ENCODE data around the gene FCAMR. TPM values are rescaled to one million over a fixed set of nuclear protein-coding genes. Genes with fewer than 3 reads are reported as not detected.
"Not testable (repeated sequence)": the region's sequence is repeated elsewhere in the genome, so short reads cannot be mapped to it uniquely, and the experiment has no call there.

FCAMR gene
- total RNA-seq, 2 donors from 2014 or later = not detected

DNA sequence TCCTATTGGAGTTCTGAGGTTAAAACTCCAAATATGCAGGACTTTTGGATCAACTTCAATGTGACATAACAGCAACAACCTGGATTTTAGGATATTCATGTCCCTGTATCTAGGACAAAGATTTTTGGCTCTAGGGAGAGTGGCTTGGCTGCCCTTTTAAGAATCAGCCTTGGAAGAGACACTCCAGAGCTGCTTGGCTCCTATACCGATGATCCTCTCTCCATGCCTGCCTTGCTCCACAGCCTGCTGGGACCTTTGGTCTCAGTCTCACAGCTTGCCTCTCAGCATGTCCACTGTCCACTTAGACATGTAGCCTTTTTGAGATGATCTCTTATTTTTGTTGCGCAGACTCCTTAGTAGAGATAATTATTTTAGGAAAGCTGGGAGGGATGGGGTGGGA is 44.0 kb downstream of the FCAMR start:
- no peak for ATAC-seq
- H3K9me3 Mint-ChIP-seq = no peaks in the 10 kb centered on the region
- H3K27ac Mint-ChIP-seq = no peak overlapping the region
- no peak for DNase-seq (ENCODE audit: low spot score in 2 of 2)
- no peaks in the 10 kb centered on the region for H3K36me3 Mint-ChIP-seq

DNA sequence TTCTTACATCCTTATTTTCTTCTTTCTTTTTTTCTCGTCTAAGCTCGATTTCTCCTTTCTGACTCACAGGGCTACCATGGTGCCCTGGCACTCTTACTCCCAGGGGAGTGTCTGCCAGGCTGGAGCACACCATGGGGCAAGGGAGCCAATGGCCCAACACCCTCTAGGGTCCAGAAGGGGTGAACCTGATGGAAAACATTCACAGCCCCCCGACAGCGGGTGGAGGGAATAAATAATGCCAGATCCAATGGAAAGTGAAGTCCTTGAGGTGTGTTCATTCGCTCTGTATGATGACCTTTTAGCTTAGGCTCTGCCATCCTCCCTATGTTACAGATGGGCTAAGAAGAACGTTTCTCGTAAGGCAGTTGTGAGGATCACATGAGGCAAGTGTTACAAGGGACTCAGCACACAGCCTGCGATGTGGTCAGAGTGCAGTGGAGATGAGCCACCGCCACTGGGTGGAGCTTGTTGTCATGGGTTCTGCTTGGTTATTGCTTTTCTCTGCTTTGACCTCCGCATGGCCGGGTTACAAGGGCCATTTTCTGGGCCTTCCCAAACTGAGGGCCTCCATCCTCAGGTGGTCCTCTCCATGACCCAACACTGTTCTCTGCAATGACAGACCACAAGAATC is 45.0 kb downstream of the FCAMR start:
- Mint-ChIP-seq H3K27ac (no peak overlapping the region), H3K9me3 (no peaks in the 10 kb centered on the region), H3K36me3 (peaks cover 5 to 9% of the 10 kb centered on the region in 2 donors)
- peak; percentile 57 to 64 for DNase-seq (ENCODE audit: low spot score in 2 of 2)
- peak; percentile 61 to 71 for ATAC-seq

DNA sequence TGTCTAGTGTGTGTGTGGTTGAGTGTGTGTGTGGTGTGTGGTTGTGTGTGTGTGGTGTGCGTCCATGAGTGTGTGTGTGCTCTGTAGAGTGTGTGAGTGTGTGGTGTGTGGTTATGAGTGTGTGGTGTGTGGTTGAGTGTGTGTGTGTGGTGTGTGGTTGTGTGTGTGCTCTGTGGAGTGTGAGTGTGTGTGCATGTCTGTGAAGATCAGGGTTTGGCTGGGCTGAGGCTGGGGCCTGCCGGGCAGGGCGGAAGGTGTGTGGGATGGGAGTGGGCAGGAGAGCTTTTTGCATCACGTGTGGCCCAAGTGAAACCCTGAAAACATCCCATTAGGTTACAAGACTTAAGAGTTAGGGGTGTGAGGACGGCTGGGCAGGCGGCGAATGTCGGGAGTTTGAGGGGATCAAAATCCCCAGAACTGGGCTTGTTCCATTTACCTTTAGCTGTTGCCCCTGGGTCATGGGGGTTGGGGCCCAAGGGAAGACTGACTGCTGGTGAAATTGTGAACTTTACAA is 45.6 kb downstream of the FCAMR start:
- H3K9me3 Mint-ChIP-seq = no peaks in the 10 kb centered on the region
- no peak for DNase-seq (ENCODE audit: low spot score in 2 of 2)
- ATAC-seq = peak; percentile 3
- no peak overlapping the region for H3K27ac Mint-ChIP-seq
- H3K36me3 Mint-ChIP-seq = peaks cover 11 to 14% of the 10 kb centered on the region in 2 donors

DNA sequence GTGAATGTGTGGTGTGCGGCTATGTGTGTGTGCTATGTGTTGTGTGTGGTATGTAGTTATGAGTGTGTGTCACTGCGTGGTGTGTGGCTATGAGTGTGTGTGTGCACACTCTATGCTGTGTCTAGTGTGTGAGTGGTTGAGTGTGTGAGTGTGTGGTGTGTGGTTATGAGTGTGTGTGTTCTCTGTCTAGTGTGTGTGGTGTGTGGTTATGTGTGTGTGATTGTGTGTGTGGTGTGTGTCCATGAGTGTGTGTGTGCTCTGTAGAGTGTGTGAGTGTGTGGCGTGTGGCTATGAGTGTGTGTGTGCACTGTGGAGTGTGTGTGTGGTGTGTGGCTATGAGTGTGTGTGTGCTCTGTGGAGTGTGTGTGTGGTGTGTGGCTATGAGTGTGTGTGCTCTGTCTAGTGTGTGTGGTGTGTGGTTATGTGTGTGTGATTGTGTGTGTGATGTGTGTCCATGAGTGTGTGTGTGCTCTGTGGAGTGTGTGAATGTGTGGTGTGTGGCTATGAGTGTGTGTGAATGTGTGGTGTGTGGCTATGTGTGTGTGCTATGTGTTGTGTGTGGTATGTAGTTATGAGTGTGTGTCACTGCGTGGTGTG is 46.2 kb downstream of the FCAMR start:
- not testable (repeated sequence) for H3K9me3 Mint-ChIP-seq

DNA sequence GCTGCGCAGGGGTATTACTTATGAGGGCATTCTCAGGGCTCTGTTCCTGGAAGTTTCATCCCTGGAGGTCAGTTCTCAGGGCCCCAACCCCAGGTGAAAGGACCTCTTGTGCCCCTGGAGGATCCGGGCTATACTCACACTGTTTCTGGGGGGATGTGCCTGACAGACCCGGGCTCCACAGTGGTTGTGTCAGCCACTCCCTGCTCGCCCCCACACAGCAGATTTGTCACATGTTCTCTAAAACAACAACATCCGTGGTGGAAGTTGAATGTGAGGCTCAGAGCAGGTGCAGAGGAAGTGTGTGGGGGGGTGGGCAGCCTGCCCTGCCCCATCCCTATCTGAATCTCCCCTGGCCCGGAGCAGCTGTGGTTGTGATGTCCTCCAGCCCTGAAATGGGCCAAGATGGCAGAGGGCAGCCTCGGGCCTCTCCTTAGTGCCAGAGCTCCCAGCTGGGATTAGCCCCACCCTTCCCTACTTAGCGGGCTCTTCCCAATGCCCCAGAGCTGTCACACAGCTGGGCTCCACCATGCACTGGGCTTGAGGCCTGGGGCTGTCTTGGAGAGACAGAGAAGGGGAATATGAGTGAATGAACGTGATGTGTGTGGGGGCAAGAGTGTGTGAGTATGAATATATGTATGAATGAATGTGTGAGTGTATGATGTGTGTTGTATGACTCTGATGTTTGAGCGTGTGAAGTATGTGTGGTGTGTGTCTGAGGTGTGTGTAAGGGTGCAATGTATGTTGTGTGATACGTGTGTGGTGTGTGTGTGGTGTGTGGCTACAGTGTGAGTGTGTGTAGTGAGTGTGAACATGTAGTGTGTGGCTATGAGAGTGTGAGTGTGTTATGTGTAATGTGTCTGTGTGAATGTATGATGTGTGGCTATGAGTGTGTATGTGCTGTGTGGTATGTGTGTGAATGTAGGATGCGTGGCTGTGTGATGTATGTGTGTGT is 47.0 kb downstream of the FCAMR start:
- Mint-ChIP-seq H3K27ac (no peak overlapping the region), H3K9me3 (no peaks in the 10 kb centered on the region), H3K36me3 (peaks cover 13 to 14% of the 10 kb centered on the region in 2 donors)
- DNase-seq (ENCODE audit: low spot score in 2 of 2) (peak; percentile 63 to 65), ATAC-seq (peak; percentile 39 to 73)

More for the DNA sequence above, 46.2 kb downstream of the FCAMR start:
- H3K27ac Mint-ChIP-seq; DNase-seq (ENCODE audit: low spot score in 2 of 2): not testable (repeated sequence)
- H3K36me3 Mint-ChIP-seq = peaks cover 12 to 14% of the 10 kb centered on the region in 2 donors
- peak in 1 of 2 donors; percentile 20 for ATAC-seq

DNA sequence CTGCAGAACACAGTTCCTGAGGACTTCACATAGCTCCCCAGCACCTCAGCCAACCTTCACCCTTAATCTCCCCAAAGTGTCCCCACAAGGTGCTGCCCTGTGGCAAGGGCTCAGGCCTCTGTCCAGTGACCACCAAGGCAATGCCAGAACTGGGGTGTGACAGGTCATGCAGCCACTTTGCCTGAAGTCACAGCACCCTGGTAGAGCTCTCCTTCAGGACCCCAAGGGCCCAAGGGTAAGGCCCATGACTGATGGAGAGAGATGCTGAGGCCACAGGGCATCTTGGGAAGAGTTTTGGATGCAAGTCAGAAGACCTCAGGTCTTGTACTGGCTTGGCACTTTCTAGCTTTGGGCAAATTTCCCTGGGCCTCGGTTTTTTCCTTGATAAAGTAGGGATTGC is 47.7 kb downstream of the FCAMR start:
- Mint-ChIP-seq H3K27ac (no peak overlapping the region), H3K9me3 (no peaks in the 10 kb centered on the region), H3K36me3 (peaks cover 14 to 21% of the 10 kb centered on the region in 2 donors)
- DNase-seq (ENCODE audit: low spot score in 2 of 2) (no peak), ATAC-seq (no peak)

DNA sequence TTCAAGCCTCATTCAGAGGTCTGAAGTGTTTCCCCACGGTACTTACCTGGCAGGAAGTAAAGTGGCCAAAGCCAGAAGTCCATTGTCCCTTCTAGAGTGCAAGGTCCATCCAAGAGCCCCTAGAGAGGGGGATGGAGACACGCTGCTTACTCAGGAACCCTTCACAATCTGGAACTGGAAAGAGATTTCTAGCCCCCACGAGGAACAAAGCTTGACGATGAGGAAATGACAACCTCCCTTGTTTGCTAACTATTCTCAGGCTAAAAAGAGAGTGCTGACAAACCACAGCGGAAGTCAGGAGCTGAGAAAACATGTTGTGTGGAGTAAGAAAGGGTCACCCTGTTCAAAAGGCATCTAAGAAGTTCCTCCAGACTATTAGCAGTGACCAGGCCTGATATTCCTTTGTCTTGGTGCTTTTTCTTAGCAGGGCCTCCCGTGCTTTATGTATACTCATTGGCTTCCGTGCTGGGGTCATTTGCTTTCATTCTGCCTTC is 48.4 kb downstream of the FCAMR start, which contains the start of gene FCMR:
Gene FCMR (minus strand): TSS at position 170 of the 494 bp plus-strand sequence. CDS start 87 bp downstream, at position 83.
- H3K27ac Mint-ChIP-seq = peak within 1 kb of the TSS in 1 of 2 donors; percentile 93
- peaks cover 15 to 21% of the 10 kb centered on the region in 2 donors for H3K36me3 Mint-ChIP-seq
- ATAC-seq (peak; percentile 19 to 22), DNase-seq (ENCODE audit: low spot score in 2 of 2) (no peak)
- H3K9me3 Mint-ChIP-seq = no peaks in the 10 kb centered on the region

DNA sequence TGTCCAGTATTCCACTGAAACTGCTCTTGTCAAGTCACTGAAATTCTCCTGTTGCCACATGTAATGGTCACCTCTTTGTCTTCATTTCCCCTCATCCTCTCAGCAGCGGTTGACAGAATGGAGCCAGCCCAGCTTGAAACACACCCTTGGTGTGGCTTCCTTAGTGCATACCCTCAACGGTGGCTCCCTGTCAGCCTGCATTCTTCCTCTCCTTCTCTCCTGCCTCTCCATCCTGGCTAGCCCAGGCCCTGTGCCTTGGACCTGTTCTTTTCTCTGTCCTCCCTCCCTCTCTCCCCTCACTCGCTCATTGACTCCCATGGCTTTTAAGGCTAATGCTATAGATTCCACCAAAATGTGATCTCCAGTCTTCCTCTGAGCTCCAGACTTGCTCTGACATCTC is 52.2 kb downstream of the FCAMR start:
- Mint-ChIP-seq H3K9me3 (no peaks in the 10 kb centered on the region), H3K27ac (peak overlapping the region in 1 of 2 donors; percentile 16), H3K36me3 (peaks cover 27 to 32% of the 10 kb centered on the region in 2 donors)
- ATAC-seq (no peak), DNase-seq (ENCODE audit: low spot score in 2 of 2) (no peak)

DNA sequence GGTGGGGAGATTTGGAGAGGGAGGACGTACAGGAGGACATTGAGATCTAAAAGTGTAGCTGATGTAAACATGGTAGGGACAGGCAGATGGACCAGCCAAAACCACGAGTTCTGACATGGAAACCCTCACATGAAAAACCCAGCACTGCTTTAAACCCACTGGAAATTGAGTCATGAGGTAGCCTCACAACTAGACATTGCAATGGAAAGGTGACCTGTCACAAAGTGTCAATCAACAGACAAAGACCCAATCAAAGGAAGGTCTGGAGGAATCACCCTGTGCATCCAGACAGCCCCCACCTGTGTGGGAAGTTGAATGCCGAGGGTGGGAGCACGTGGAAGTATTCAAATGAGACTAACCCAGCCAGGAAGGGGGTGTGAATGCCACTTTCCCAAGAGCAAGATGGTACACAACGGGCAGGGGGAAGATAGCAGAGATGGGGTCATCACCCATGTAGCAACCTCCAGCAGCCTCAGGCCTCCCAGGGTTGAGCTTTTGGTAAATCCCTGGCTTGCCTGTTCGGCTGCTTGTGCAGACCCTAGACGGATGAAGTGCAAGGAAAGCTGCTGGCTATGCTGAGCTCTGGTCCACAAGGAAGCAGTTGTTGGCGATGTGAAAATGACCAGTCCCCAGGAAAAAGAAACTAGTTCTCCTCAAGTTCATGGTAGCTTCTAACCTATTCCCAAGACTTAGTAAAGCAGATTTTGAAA is 54.1 kb downstream of the FCAMR start:
- DNase-seq (ENCODE audit: low spot score in 2 of 2) (no peak), ATAC-seq (peak in 1 of 2 donors; percentile 60)
- H3K36me3 Mint-ChIP-seq = peaks cover 31 to 42% of the 10 kb centered on the region in 2 donors
- H3K9me3 Mint-ChIP-seq = no peaks in the 10 kb centered on the region
- no peak overlapping the region for H3K27ac Mint-ChIP-seq

DNA sequence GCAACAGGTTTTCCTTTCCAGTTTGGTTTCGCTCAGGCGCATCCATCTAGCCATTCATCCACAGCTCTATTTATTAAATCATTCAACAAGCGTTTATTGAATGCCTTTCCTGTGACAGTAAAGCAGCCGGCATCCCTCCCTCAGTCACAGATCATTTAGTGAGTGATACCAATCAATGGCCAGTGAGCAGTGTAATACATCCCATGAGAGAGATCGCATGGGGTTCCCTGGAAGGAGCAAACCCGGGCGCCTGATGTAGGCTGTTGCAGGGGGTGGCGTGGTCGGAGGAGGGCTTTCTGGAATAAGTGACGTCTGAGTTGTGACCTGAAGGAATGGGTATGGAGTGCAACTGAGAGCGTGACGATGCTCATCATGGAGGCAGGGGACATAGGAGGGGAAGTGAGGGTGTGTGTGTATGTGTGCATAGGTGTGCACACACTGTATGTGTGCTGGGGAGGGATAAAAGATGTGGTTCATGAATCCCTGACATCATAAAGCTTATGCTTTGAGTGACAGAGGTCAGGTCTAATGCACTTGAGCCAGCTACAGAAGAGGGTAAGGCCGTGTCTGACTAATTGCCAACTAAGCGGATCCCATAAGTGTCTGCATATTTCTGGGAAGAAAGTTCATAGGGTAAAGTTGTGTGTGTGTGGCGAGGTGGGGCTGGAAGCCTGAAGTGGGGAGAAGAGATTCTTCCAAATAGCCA is 55.1 kb downstream of the FCAMR start:
- H3K27ac Mint-ChIP-seq = no peak overlapping the region
- peaks cover 22 to 36% of the 10 kb centered on the region in 2 donors for H3K36me3 Mint-ChIP-seq
- no peak for ATAC-seq
- DNase-seq (ENCODE audit: low spot score in 2 of 2) = no peak
- no peaks in the 10 kb centered on the region for H3K9me3 Mint-ChIP-seq

DNA sequence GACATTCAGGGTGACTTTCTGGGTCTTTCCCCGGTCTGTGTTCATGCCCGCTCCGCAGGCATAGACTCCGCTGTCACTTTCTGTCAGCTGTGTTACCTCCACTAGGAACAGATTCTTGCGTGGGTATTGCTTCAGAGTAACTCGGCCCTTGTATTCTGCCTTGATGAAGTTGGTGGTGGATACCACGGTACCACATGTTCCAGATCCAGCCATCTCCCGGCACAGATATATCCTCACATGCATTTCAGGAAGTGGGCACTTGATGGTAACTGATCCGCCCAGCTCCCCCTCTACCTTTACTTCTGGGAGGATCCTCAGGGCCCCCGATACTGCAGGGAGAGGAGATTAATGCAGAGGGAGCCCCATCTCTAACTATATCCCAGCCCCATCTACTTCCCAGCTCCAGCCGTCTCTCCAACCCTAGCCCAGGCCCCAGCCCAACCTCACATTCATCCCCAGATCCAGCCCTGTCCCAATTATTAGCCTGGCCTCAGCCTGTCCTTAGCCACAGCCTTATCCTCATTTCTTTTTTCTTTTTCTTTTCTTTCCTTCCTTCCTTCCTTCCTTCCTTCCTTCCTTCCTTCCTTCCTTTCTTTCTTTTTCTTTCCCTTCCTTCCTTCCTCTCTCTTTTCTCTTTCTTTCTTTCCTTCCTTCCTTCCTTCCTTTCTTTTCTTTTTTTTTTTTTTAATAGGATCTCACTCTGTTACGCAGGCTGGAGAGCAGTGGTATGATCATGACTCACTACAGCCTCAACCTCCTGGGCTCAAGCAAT is 56.3 kb downstream of the FCAMR start:
- DNase-seq (ENCODE audit: low spot score in 2 of 2) = no peak
- Mint-ChIP-seq H3K27ac (no peak overlapping the region), H3K36me3 (peaks cover 17 to 30% of the 10 kb centered on the region in 2 donors), H3K9me3 (no peaks in the 10 kb centered on the region)
- no peak for ATAC-seq

DNA sequence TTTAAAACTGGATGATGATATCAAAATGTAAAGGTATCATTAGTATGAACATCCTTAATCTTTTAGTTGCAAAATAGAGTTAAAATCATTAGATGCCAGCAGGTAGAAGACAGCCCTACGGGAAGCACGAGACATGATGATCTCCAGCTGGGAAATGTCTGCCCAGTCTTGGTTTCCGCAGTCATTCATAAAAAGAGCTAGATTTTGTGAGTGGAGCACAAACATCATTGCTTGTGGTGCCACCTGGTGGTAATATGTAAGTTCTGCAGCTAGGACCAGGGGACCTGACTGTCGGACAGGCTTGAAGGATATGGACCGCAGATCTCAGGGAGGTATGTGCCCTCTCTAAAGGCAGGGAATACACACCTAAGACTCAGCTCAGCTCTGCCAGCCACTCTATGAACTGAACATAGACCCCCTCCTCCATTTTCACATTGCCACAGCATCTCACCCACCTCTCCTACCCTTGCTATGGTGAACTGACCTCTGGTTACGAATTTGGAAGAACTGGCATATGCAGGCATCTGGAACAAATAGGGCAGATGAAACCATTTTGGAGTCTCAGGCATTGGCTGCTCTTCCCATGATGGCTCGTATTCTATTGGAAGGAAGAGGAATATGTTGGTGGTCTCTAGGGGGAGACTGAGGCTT is 57.7 kb downstream of the FCAMR start:
- DNase-seq (ENCODE audit: low spot score in 2 of 2) (peak in 1 of 2 donors; percentile 71), ATAC-seq (peak; percentile 36 to 52)
- no peaks in the 10 kb centered on the region for H3K9me3 Mint-ChIP-seq
- H3K27ac Mint-ChIP-seq = no peak overlapping the region
- H3K36me3 Mint-ChIP-seq = peaks cover 24 to 28% of the 10 kb centered on the region in 2 donors

DNA sequence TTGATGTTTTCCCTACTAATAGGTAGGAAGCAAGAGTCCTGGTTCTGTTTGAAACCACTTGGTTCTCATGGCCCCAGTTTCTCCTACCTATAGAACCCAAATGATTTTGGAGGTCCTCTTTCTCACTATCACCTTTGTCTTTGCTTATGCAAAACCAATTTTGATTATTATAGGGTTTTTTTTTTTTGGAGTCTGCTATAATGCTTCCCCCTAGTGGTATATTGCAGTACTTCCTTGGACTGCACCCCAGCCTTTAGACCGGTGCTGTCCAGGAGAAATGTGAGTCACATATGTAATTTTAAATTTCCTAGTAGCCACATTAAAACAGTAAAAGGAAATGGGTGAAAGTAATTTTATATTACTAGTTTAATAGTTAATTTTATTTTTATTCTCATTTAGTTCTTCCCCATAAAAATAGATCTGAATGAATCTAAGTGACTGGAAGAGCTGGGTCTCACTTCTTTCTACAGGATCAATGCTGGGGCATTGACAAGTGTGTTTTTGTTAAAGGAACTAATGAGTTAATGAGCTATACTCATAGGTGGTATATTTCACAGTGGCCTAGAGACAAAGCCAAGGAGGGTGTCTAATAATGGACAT is 59.1 kb downstream of the FCAMR start:
- peak; percentile 35 to 43 for ATAC-seq
- Mint-ChIP-seq H3K9me3 (no peaks in the 10 kb centered on the region), H3K36me3 (peaks cover 19 to 29% of the 10 kb centered on the region in 2 donors), H3K27ac (no peak overlapping the region)
- no peak for DNase-seq (ENCODE audit: low spot score in 2 of 2)

DNA sequence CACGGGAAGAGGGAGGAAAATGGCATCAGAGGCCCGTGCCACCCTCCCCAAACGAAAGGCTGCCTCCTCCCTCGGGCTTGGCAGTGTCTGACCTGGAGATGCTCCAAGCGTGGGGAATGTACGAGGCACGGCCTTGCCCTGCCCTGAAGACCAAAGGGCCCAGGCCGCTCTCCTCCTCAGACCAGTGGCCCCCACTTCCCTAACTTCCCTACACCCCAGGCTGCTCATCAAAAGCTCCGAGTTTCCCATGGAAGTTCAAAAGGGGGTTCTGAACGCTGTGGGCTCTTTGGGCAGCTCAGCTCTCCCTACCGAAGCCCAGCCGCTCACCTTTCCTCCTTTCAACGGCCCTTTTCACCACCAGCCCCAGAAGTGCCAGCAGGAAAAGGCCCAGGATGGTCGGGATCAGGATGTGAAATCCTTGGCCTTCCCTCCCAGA is 60.4 kb downstream of the FCAMR start:
- no peak for DNase-seq (ENCODE audit: low spot score in 2 of 2)
- no peak for ATAC-seq
- H3K27ac Mint-ChIP-seq = no peak overlapping the region
- peaks cover 0 to 2% of the 10 kb centered on the region in 2 donors for H3K9me3 Mint-ChIP-seq
- peaks cover 24 to 27% of the 10 kb centered on the region in 2 donors for H3K36me3 Mint-ChIP-seq
